ENCODE measurements around the gene NTN1. TPM values are rescaled to one million over a fixed set of nuclear protein-coding genes. Genes with fewer than 3 reads are reported as not detected.

The NTN1 gene
- total RNA-seq, 3 donors from 2014 or later (not counting 1 experiment from before 2014, with no cell fraction given) = 0.12 to 0.15 (median 0.14) TPM

GRCh38 chr17:9237661-9238301, 216.5 kb downstream of the NTN1 start:
- Mint-ChIP-seq H3K27ac (peak overlapping the region in 1 of 2 donors; percentile 36), H3K4me3 (no peak overlapping the region), H3K9me3 (no peaks in the 10 kb centered on the region), H3K4me1 (peaks cover 17 to 26% of the 10 kb centered on the region in 2 donors), H3K27me3 (ENCODE audit: low read depth in 2 of 2) (no peaks in the 10 kb centered on the region), H3K36me3 (no peaks in the 10 kb centered on the region)
- no peaks in the 10 kb centered on the region for H3K9me3 ChIP-seq (ENCODE audit: control insufficient read depth, insufficient read depth, low read length)
- WGBS (ENCODE audit: insufficient coverage) = 92% methylated on average over 13 of the region's 13 CpGs
- ATAC-seq (no peak), DNase-seq (no peak)
- no peak overlapping the region for H3K27ac ChIP-seq (ENCODE audit: low read length)
- H3K4me1 ChIP-seq (ENCODE audit: control insufficient read depth, insufficient read depth, low read length) = peaks cover 25% of the 10 kb centered on the region
- H3K27me3 ChIP-seq (ENCODE audit: control insufficient read depth, insufficient read depth, low read length) = peaks cover 6% of the 10 kb centered on the region
- TF ChIP-seq CTCF (IDR thresholded peaks at IDR 0.05) = no peak
- intact Hi-C loops (cut with micrococcal nuclease) = no loop called here
- no peak overlapping the region for H3K4me3 ChIP-seq (ENCODE audit: low read length)
- H3K36me3 ChIP-seq (ENCODE audit: control insufficient read depth, insufficient read depth, low read length) = no peaks in the 10 kb centered on the region

GRCh38 chr17:9238340-9239245, 217.3 kb downstream of the NTN1 start:
- peaks cover 17 to 26% of the 10 kb centered on the region in 2 donors for H3K4me1 Mint-ChIP-seq
- H3K27ac ChIP-seq (ENCODE audit: low read length) = no peak overlapping the region
- H3K9me3 Mint-ChIP-seq = no peaks in the 10 kb centered on the region
- peak overlapping the region; percentile 85 for H3K4me3 Mint-ChIP-seq
- no peak for DNase-seq
- H3K27ac Mint-ChIP-seq = peak overlapping the region; percentile 64 to 85
- H3K9me3 ChIP-seq (ENCODE audit: control insufficient read depth, insufficient read depth, low read length) = no peaks in the 10 kb centered on the region
- WGBS (ENCODE audit: insufficient coverage) = 90% methylated on average over 12 of the region's 12 CpGs
- H3K36me3 Mint-ChIP-seq = no peaks in the 10 kb centered on the region
- no peak for TF ChIP-seq CTCF (IDR thresholded peaks at IDR 0.05)
- intact Hi-C loops (cut with micrococcal nuclease) = no loop called here
- H3K4me1 ChIP-seq (ENCODE audit: control insufficient read depth, insufficient read depth, low read length) = peaks cover 25% of the 10 kb centered on the region
- no peaks in the 10 kb centered on the region for H3K27me3 ChIP-seq (ENCODE audit: control insufficient read depth, insufficient read depth, low read length)
- ATAC-seq = no peak
- H3K36me3 ChIP-seq (ENCODE audit: control insufficient read depth, insufficient read depth, low read length) = no peaks in the 10 kb centered on the region
- no peak overlapping the region for H3K4me3 ChIP-seq (ENCODE audit: low read length)
- H3K27me3 Mint-ChIP-seq (ENCODE audit: low read depth in 2 of 2) = no peaks in the 10 kb centered on the region

- no peaks in the 10 kb centered on the region for H3K36me3 Mint-ChIP-seq
- Histone ChIP-seq H3K4me3 (ENCODE audit: low read length) (peak overlapping the region; percentile 58), H3K27me3 (ENCODE audit: control insufficient read depth, insufficient read depth, low read length) (no peaks in the 10 kb centered on the region), H3K36me3 (ENCODE audit: control insufficient read depth, insufficient read depth, low read length) (no peaks in the 10 kb centered on the region), H3K9me3 (ENCODE audit: control insufficient read depth, insufficient read depth, low read length) (no peaks in the 10 kb centered on the region), H3K4me1 (ENCODE audit: control insufficient read depth, insufficient read depth, low read length) (peaks cover 25% of the 10 kb centered on the region), H3K27ac (ENCODE audit: low read length) (peak overlapping the region; percentile 36)
- 15% methylated on average over 27 of the region's 27 CpGs for WGBS (ENCODE audit: insufficient coverage)
- peaks cover 17 to 26% of the 10 kb centered on the region in 2 donors for H3K4me1 Mint-ChIP-seq
- DNase-seq = no peak
- H3K27me3 Mint-ChIP-seq (ENCODE audit: low read depth in 2 of 2) = no peaks in the 10 kb centered on the region
- peak overlapping the region; percentile 85 for H3K4me3 Mint-ChIP-seq
- no peaks in the 10 kb centered on the region for H3K9me3 Mint-ChIP-seq
- intact Hi-C loops (cut with micrococcal nuclease) = no loop called here
- peak overlapping the region; percentile 64 to 85 for H3K27ac Mint-ChIP-seq
- no peak for TF ChIP-seq CTCF (IDR thresholded peaks at IDR 0.05)
- peak in 2 of 3 donors; percentile 1 to 2 for ATAC-seq
Measured at GRCh38 chr17:9239246-9239792, 218.0 kb downstream of the NTN1 start.

All from natural killer cell (primary cell).